GM12865 (cell line): ENCODE results near the gene RAD23B.

Source experiments
- DNase-seq: peaks from one replicate; pipeline ENCODE4 v3.0.0; 2010; ENCODE audit warnings: low read depth
- H3K4me3 ChIP-seq: 2 replicates; pipeline ENCODE4 v1.5.1; 2011; ENCODE audit warnings: mild to moderate bottlenecking, low read depth, low read length, control low read depth
- TF ChIP-seq, protein P1 (sequence below): IDR thresholded peaks from 2 replicates; pipeline ENCODE4 v1.5.1; 2011; ENCODE audit warnings: low read length, control low read depth, low read depth, inconsistent platforms; ENCODE audit not compliant: insufficient read depth; ENCODE audit errors: missing control alignments

RAD23B gene

DNA sequence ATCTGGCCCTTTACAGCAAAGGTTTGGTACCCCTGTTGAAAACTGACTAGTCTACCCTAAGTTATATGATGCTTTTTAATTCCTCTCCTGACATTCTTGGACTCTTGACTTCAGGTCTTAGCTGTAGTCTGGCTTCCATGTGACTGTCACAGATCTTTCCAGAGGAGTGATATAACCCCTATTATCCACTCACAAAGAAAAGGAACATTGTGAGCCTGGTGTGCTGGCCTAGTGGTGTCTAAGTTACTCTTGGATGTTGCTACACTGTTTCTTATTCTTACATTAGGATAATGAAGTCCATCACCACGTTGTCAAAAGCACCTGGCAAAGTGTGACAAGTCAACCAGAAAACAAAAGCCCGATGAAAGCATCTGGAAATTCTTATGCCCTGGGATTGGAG, 49.8 kb downstream of the RAD23B start:
- TF ChIP-seq, protein P1, sequence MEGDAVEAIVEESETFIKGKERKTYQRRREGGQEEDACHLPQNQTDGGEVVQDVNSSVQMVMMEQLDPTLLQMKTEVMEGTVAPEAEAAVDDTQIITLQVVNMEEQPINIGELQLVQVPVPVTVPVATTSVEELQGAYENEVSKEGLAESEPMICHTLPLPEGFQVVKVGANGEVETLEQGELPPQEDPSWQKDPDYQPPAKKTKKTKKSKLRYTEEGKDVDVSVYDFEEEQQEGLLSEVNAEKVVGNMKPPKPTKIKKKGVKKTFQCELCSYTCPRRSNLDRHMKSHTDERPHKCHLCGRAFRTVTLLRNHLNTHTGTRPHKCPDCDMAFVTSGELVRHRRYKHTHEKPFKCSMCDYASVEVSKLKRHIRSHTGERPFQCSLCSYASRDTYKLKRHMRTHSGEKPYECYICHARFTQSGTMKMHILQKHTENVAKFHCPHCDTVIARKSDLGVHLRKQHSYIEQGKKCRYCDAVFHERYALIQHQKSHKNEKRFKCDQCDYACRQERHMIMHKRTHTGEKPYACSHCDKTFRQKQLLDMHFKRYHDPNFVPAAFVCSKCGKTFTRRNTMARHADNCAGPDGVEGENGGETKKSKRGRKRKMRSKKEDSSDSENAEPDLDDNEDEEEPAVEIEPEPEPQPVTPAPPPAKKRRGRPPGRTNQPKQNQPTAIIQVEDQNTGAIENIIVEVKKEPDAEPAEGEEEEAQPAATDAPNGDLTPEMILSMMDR: no peak
- H3K4me3 ChIP-seq: no peak overlapping the region
- no peak for DNase-seq

DNA sequence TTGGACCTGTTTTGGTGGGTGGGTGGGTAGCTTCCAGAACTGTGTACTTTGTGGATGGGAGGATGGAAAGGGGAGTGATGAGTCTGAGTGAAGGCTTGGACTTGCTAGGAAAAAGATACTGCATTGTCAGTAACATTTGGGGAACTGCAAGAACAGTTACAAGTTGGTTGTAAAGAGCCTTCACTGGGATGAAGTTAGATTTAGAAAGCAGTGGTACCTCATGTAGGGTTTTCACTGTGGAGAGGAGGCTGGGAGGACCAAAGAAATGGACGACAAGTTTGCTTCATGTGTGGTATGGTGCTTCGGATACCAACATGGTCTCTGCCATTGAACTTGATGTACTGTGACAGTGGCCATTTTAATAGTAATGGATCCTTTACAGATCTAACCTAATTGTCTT, 50.3 kb downstream of the RAD23B start:
- TF ChIP-seq, protein P1: no peak
- no peak overlapping the region for H3K4me3 ChIP-seq
- DNase-seq: no peak

DNA sequence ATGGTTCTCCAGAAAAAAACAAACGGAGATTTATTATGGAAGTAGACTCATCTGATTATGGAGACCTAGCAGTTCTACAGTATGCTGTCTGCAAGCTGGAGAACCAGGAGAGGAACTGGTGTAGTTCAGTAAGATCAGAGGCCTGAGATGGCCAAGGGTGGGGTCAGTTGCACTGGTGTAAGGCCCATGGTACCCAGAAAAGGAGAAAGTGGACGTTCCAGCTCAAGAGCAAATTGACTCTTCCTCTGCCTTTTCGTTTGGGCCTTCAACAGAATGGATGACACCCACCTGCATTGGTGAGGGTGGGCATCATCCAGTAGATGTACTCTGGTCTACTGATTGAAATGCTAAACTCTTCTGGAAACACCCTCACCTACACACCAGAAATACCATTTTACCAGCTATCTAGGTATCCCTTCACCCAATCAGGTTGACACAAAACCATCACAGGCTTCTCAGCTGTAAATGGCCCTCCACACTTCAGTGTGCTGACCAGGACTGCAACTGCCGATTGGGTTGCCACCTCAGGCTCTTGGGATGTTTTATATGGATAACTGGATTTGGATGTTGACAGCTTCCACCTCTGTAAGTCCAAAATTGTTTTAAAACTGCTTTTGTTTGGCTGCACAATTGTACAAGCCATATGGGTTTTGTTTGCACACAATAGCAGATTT, 51.2 kb downstream of the RAD23B start:
- TF ChIP-seq, protein P1: no peak
- DNase-seq: no peak
- H3K4me3 ChIP-seq: no peak overlapping the region

DNA sequence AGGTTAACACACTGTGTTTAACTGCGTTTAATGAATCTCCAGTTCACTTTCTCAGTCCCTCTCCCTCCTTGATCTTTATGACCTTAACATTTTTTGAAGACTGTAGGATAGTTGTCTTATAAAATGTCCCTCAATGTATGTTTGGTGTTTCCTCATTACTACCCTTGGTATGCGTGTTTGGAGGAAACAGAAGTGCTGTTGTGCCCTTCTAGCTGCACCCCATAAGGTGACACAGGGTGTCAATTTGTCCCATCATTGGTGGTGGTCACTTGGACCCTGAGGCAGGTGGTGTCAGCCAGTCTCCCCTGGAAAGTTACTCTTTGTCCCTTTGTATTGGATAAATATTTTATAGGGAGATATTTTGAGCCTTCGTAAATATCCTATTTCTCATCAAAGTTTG, 52.3 kb downstream of the RAD23B start:
- no peak overlapping the region for H3K4me3 ChIP-seq
- TF ChIP-seq, protein P1: no peak
- no peak for DNase-seq

DNA sequence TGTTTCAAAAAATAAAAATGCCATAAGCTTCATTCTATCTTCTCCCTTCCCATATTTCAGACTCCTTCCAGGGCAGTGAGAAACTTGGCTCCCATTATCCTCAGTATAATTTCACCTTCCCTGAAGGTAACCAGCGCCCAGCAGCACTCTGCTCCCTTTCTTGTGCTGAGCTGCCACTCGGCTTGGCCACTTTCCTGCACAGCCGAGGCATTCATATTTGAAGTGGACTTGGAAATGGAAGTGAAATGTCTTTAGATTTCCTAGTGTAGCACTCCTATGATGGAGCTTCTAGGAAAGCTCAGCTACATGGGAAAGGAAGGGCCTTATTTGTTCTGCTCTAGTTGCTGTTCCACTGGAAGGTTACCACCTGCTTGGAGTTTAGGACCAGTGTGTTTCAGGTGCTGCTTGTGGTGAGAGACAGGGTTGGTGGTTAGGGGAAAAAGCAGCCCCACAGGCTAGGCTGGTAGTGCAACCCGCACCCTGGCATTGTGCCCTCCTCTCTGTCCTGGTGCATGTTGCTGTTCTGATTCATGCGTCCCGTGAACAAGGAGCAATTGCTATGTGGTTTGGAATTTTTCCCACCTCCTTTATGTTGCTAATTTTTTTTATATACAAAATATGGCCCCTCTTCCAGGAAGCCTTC, 53.8 kb downstream of the RAD23B start:
- TF ChIP-seq, protein P1: no peak
- no peak overlapping the region for H3K4me3 ChIP-seq
- no peak for DNase-seq

DNA sequence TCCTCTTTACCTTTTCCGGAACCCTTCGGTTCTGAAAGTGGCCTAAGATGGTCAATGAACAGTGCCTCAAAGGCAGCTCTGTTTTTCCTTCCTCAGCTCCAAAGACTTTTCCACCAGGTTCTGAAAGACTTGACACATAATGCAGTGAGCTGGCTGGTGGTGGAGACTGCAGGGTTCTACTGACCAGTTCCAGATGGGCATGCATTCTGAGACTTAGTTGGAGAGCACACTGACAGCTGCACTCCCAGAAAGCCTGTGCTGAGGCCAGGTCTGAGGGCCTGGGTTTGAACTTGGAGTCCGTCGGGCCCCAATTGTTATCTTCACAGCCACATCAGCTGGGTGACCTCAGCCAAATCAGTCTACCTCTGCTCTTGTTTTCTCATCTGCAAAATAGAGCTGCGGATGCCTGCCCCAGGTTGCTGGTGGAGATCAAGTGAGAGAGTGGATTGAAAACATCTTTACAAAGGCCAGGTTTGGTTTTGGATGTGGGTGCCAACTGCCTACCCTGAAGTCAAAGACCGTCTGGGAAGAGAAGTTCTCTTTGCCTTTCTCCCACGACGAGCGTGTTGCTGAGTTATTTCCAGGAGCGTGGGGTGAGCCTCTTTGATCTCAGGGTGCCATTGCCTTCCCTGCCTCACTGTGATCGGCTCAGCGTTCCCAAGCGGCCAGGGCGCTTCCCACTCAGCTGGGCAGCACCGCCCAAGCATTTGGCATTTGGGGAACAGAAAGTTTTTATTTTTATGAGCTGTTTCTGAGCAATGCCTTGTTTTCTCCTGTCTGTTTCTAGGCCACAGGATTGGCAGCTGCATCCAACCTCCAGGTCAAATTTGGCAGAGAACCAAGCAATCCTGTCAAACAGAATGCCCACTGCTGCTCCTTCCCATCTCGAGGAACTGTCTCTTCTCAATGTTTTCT, 54.9 kb downstream of the RAD23B start:
- TF ChIP-seq, protein P1: no peak

More for the DNA sequence above, 54.9 kb downstream of the RAD23B start:
- H3K4me3 ChIP-seq: no peak overlapping the region
- DNase-seq: no peak
